GM19395 (cell line): Measurements from ENCODE around the gene CLDN7.

ENCODE experiments used
- ATAC-seq: cut with Tn5 transposase; IDR thresholded peaks from one replicate; pipeline ENCODE4 v1.9.1; 2021; ENCODE audit warnings: mild to moderate bottlenecking, moderate library complexity; ENCODE audit not compliant: unreplicated experiment

The CLDN7 gene

DNA sequence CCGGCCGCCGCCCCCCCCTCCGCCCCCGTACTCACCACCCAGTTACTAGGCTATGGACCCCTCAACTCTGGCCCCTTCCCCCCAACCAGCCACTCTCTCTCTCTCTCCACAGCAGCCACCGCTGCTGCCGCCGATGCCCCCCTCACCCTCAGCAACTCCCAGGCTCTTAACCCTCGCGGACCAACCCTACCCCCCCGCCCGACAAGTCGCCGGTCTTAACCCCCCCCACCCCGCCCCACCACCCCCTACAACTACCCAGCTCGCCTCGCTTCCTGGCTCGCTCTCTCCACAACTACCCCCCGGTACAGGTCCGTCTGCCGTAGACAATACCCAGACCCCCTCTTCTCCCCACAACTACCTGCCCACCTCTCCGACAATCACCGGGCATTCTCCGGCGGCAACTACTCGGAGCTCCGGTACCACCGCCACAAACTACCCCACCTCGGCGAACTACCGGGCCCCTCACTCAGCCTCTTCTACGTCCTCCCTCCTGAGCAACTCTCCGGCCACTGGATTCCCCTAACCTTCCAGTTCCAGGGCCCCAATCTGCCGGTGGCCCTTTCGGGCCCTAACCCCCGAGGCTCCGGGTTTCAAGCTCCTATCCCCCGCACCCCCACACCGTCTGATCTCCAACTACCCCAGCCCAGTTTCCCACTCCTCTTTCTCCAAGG, 23.7 kb downstream of the CLDN7 start:
- ATAC-seq, result no peak

- ATAC-seq, result no peak
Observed at GRCh38 chr17:7237761-7238419, 24.4 kb downstream of the CLDN7 start.

DNA sequence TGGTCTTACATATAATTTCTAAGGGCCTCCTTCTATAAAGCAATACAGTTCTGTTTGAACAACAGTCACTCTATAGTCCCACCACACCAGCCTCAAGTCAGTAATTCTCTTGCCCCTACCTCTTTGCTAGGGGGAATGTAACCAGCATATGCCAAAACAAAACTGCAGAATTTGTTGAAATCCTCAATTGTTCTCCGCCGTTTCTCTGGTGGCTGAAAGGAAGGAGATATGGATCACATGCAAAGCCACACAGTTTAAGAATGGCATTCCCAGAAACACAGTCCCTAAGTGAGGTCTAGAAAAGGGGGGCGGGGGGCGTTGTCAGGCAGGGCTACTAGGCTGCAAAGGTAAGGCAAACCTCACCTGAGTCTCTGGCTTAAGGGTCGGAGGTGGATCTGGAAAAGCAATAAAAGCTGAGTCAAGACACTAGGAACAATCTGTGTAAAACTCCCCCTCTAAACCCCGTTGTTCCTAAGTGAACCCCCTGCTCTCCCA, 25.0 kb downstream of the CLDN7 start:
- ATAC-seq, result no peak

DNA sequence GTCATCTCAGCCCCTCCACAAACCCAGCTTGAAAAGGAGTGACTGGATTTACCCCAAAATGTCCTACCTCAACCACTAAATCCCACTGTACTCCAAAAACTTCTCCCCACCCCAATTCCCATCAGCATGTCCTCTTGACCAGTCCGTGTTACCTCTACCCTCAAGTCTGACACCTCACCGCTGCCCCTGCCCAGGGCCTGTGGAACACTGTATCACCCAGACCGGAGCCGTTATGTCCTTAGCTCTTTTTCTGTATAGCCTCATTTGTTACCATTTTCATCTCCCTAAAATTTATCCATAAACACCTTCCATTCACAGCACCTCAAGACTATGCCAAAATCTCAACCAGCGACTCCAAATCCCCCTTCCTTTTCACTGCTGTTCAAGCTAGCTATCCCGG, 25.5 kb downstream of the CLDN7 start:
- ATAC-seq, result no peak

DNA sequence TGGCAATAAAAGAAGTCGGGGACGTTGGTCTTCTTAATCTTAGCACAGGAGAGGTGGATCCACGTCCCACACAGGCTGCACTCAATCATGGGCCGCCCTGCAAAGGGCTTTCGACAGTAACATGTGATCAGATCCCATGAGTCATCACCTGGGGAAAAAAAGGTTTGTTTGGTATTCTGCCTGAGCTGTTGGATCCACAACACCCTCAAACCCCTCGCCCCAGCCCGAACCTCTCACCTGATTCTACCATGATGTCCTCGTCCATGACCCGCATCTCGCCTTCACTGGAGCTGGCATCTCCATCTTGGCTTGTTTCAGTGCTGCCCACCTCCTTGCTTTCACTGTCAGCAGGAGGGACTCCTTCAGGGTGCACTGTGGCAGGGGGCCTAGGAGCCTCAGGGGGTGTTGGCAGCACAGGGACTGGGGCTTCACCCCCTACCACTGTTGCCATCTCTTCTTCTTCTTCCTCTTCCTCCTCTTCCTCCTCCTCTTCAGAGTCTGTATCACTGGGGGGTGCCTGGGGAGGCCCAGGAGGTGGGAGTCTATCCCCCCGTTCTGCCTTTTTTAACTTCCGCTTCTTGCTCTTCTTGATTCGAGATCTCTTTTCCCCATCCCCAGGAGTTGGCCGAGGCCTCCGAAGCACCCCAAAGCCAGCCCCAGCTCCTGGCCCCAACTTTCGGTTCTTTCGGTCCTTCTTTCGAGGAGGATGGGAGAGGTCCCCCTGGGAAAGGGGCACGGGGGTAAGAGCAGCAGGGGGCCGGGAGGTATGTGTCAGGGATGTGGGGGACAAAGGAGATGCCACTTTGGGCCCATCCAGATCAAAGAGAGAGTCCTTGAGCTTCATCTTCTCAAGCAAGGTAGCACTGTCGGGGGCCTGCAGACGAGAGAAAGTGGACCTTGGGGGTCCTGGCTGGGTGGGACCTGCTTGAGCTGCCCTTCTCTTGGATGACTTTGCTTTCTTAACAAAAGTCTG, 26.3 kb downstream of the CLDN7 start:
- no peak for ATAC-seq

DNA sequence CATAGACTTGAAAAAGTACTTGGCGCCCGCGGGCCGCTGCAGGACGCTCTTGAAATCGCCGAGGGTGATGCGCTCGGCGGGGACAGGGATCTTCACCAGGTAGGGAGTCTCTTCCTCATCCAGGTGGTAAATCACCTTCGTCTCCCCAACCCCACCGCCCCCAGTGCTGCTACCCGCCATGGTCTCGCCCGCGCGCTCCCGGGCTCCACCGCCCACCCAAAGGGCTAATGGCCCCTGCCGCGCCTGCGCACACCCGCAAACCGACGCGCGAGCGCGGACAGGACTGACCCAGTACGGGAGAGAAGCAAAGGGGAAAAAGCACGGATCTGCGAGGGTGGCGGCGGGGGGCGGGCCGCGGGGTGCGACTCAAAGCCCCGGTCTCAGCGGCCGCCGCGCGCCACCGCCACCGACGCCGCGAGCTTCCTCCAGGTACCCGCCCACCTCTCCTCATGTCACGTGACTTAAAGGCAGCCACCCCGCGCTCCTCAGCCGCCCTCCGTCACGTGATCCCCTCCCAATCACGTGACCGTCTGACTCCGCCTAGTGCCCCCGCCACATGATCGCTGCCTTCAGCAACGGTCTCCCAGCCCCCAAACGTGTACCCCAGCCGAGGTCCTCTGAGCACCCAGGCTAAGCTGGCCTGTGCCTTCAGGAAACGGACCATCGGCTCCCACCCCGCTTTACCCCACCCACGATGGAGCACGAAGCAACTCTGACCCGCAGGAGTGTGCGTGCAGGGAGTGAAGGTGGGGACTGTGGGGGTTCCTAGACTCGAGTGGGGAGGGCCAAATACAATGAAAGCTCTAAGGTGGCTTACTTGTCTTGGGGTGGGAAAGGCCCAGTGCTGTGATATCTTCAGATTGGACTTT, 28.0 kb downstream of the CLDN7 start, which contains the start of gene DVL2:
TSS of gene DVL2 (minus strand) at position 435 of the 869 bp plus-strand sequence. CDS start at position 180, 255 bp downstream.
- ATAC-seq, result peak; percentile 50

- ATAC-seq, result no peak
Observed at GRCh38 chr17:7233701-7234082, 28.6 kb downstream of the CLDN7 start.

GRCh38 chr17:7232114-7232513, 30.2 kb downstream of the CLDN7 start:
- ATAC-seq, result no peak

DNA sequence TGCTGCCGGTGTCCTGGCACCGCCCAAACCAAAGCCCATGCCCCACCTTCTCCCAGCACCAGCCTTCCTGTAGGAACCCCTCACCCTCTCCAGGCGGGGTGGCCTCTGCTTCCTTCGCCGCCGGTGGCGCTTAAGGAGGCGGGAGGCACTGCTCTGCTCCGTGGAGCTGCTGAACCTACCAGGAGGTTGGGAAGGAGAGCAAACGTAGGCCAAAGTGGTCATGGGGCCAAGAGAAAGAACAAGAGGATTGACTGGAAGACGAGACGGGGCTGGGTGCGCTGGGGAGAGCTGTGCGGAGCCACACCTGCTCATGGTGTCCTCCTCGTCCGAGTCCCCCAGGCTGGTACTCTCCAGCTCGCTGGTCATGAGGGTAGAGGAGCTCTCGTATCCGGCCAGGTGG, 32.8 kb downstream of the CLDN7 start:
- ATAC-seq, result no peak

DNA sequence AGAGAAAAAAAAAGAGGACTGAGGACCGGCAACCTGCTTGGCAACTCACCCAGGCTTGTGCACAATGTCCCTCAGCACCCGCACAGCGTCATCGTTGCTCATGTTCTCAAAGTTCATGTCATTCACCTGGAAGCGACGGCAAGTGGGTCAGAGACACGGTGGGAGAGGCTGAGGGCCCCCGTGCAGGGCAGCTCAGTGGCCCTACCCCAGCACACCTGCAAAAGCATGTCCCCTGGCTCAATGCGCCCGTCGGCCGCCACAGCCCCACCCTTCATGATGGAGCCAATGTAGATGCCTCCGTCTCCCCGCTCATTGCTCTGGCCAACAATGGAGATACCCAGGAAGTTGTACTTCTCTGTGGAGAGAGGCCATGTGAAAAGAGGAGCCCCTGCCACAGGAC, 33.4 kb downstream of the CLDN7 start:
- no peak for ATAC-seq

GRCh38 chr17:7226721-7227710, 35.3 kb downstream of the CLDN7 start:
- no peak for ATAC-seq

GRCh38 chr17:7225711-7226331, 36.5 kb downstream of the CLDN7 start:
- no peak for ATAC-seq

GRCh38 chr17:7224661-7225111, 37.6 kb downstream of the CLDN7 start:
- ATAC-seq, result no peak

GRCh38 chr17:7224110-7224509, 38.2 kb downstream of the CLDN7 start:
- no peak for ATAC-seq

DNA sequence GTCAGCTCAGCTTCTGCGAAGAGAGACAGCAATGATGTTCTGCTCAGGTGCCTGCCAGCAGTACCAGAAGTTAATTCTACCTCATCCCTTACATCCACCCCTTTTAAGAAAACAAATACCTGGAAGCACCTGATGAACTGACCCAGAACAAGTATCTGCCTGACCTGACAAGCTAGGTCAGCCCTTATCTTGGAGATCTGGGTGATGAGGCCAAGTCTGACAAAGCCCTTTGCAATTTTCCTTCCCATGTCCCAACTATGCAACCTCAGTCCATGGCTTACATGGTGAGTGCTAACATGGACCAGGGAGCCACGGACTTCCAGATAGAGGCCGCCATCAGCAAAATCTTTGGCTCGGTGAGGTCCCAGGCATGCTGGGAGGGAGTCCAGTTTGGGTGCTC, 38.9 kb downstream of the CLDN7 start:
- no peak for ATAC-seq

DNA sequence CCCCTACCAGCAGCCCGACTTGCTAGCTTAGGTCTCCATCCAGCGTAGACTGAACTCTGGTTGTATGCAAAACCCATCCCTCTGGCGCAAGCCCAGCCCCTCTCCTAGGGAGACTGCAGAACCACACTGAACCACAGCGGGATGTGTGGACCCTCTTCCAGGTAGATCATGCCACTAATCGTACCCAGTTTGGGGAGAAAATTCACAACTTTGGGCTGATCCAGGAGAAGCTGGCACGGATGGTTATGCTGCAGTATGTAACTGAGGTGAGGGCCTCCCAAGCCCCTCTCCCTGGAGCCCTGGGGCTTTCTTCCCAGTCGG, 39.3 kb downstream of the CLDN7 start:
- no peak for ATAC-seq

DNA sequence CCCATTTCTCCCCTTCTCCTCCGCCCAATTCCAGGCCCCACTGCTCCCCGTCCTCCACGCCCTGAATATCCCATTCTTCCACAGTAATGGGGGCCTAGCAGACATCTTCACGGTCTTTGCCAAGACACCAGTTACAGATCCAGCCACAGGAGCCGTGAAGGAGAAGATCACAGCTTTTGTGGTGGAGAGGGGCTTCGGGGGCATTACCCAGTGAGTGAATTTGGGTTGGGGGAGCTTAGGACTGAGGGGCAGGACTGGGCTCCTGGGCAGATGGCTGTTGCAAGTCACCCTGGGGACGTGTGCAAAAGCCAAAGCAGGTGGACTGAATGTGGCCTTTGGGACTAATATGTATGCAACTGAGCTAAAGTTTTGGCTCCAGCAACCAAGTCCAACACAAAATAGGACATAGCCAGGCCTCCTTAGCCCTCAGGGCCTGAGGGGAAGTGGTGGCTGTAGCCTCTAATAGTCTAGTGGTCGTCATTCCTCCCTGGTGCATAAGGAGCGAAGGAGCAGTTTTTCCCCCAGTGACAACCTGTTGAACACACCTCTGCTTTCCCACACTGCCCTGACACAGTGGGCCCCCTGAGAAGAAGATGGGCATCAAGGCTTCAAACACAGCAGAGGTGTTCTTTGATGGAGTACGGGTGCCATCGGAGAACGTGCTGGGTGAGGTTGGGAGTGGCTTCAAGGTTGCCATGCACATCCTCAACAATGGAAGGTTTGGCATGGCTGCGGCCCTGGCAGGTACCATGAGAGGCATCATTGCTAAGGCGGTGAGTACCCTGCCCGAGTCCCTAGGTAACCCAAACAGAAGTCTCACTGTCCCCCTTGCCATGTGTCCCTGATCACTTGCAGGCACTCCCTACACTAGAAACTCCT, 39.9 kb downstream of the CLDN7 start:
- ATAC-seq, result no peak
